ENCODE measurements around the gene ATP6V1D.

ATP6V1D gene

DNA sequence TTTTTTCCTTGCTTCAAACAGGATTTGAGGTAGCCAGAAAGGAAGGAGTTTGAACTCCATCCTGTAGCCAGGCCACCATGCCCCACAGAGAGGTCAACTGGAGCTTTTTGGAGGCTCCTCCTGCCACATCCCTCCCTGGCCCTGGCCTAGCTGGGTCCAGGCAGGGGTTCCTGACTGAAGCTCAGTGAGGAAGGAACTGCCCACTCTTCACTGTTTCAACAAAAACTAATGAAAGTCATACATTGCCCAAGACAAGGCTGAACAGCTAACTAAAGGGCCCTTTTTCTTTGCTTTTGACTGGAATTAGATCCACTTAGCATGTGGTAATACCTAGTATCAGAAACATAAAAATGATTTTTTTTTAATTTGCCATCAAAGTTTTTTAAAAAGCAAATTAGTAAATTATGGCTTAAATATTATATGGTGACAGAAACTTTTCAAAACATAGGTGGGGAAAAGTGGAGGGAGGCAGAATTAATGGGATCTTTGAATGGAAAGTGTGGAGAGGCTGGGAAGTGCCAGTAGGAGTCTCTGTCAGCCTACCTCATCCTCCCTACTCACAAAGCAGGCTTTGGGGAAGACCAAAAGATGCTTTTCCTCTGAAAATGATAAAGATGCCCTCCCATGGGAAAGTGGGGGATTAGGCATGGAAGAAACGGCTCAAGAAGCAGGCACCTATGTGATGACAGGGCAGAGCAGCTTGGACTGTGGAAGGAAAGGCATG is 30.4 kb upstream of the ATP6V1D start:
- in situ Hi-C loops (cut with HindIII; ENCODE audit: low pct_ligation_motif_present, low sequenced_read_pairs): no loop called here
- Histone ChIP-seq H3K4me3 (ENCODE audit: low read depth, low read length) (no peak overlapping the region), H3K27me3 (replicated peaks) (no peaks in the 10 kb centered on the region), H3K27ac (no peak overlapping the region), H3K36me3 (replicated peaks) (peaks cover 15% of the 10 kb centered on the region)
- TF ChIP-seq, protein P1, sequence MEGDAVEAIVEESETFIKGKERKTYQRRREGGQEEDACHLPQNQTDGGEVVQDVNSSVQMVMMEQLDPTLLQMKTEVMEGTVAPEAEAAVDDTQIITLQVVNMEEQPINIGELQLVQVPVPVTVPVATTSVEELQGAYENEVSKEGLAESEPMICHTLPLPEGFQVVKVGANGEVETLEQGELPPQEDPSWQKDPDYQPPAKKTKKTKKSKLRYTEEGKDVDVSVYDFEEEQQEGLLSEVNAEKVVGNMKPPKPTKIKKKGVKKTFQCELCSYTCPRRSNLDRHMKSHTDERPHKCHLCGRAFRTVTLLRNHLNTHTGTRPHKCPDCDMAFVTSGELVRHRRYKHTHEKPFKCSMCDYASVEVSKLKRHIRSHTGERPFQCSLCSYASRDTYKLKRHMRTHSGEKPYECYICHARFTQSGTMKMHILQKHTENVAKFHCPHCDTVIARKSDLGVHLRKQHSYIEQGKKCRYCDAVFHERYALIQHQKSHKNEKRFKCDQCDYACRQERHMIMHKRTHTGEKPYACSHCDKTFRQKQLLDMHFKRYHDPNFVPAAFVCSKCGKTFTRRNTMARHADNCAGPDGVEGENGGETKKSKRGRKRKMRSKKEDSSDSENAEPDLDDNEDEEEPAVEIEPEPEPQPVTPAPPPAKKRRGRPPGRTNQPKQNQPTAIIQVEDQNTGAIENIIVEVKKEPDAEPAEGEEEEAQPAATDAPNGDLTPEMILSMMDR (IDR thresholded peaks at IDR 0.05; ENCODE audit: low read depth, low read length, missing control alignments): no peak
- DNase-seq: no peak

DNA sequence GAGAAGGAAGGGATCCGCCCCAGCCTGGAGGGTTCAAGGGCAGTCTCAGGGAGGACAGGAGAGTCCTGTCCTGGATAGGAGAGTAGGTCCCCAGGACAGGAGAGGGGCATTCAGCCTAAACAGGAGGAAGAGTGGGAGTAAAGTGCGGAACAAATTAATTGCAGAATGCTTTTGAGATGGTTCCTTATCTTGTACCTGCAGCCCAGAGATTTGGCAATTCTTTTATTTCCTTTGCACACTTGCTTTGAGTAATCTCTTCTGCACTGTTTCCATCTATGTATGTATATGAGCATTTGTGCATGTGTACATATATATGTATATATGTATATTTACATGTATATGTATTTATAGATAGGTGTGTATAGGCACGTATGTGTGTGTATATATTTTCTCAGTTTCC is 29.7 kb upstream of the ATP6V1D start:
- Histone ChIP-seq H3K36me3 (replicated peaks) (peaks cover 21% of the 10 kb centered on the region), H3K27me3 (replicated peaks) (no peaks in the 10 kb centered on the region), H3K4me3 (ENCODE audit: low read depth, low read length) (no peak overlapping the region), H3K27ac (no peak overlapping the region)
- in situ Hi-C loops (cut with HindIII; ENCODE audit: low pct_ligation_motif_present, low sequenced_read_pairs): no loop called here
- TF ChIP-seq, protein P1 (IDR thresholded peaks at IDR 0.05; ENCODE audit: low read depth, low read length, missing control alignments): no peak
- DNase-seq: no peak

DNA sequence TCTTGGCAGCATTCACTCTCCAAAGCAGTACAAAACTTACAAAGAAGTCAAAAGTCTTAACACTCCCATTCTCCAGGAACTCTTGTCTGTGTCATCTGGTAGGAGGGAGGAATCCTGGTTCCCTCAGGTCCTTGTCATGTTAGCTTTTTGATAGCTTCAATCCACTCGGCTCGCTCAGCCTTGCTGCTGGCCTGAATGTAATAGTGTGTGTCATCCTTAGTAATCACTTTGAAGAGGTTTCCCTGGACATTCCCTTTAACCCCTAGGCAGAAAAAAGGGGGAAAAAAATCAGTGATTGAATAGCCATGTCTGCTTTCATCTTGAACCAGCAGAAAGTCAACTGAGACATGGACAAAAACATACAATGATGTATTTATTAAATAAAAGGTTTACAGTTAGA is 27.6 kb upstream of the ATP6V1D start:
- peak; percentile 34 for DNase-seq
- in situ Hi-C loops (cut with HindIII; ENCODE audit: low pct_ligation_motif_present, low sequenced_read_pairs): no loop called here
- peaks cover 35% of the 10 kb centered on the region for H3K36me3 ChIP-seq (replicated peaks)
- no peak overlapping the region for H3K27ac ChIP-seq
- no peaks in the 10 kb centered on the region for H3K27me3 ChIP-seq (replicated peaks)
- TF ChIP-seq, protein P1 (IDR thresholded peaks at IDR 0.05; ENCODE audit: low read depth, low read length, missing control alignments): no peak
- no peak overlapping the region for H3K4me3 ChIP-seq (ENCODE audit: low read depth, low read length)

DNA sequence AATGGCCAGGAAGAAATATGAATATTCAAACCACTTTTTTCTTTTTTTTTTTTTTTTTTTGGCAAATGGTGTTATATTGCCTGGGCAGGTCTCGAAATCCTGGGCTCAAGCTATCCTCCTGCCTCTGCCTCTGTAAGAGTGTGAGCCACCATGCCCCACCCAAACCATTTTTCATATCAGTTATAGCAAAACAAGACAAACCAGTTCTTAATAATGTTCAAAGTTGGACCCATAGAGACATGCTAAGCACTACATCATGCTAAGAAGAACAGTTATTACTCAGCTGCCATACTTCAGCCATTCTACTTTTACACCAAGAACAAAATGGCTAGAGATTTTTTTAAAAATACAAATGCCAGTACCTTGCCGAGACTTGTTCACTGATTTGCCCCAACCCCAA is 26.0 kb upstream of the ATP6V1D start:
- Histone ChIP-seq H3K27ac (no peak overlapping the region), H3K36me3 (replicated peaks) (peaks cover 50% of the 10 kb centered on the region), H3K4me3 (ENCODE audit: low read depth, low read length) (no peak overlapping the region), H3K27me3 (replicated peaks) (no peaks in the 10 kb centered on the region)
- TF ChIP-seq, protein P1 (IDR thresholded peaks at IDR 0.05; ENCODE audit: low read depth, low read length, missing control alignments): no peak
- in situ Hi-C loops (cut with HindIII; ENCODE audit: low pct_ligation_motif_present, low sequenced_read_pairs): no loop called here
- no peak for DNase-seq

DNA sequence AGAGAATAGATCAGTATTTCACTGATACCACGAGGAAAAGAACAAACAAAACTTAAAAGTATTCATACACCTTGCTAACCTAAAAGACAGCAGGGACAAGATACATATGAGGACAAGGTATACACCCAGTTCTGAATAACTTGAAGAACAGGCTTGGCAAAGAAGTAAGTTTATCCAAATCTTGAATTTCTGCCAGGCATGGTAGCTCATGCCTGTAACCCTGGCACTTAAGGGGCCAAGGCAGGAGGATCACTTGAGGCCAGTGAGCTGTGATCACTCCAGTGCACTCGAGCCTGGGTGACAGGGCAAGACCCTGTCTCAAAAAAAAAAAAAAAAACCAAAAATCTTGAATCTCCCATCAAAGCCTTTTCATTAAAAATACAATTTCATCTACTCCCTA is 25.5 kb upstream of the ATP6V1D start:
- Histone ChIP-seq H3K27ac (no peak overlapping the region), H3K4me3 (ENCODE audit: low read depth, low read length) (no peak overlapping the region), H3K27me3 (replicated peaks) (no peaks in the 10 kb centered on the region), H3K36me3 (replicated peaks) (peaks cover 52% of the 10 kb centered on the region)
- DNase-seq: no peak
- TF ChIP-seq, protein P1 (IDR thresholded peaks at IDR 0.05; ENCODE audit: low read depth, low read length, missing control alignments): no peak
- in situ Hi-C loops (cut with HindIII; ENCODE audit: low pct_ligation_motif_present, low sequenced_read_pairs): no loop called here

DNA sequence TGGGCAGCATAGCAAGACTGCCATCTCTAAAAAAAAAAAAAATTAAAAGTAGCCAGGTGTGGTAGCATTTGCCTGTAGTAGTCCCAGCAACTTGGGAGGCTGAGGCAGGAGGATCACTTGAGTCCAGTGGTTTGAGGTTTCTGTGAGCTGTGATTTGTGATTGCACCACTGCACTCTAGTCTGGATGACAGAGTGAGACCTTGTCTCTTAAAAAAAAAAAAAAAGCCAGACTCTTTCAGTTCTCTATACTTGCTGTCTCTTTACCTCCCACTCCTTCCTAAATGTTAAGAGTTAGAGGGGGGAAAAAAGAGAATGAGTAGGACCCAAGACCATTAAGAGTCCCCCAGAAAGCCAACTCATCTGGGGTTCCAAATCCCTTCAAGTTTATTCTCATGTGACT is 18.3 kb upstream of the ATP6V1D start:
- Histone ChIP-seq H3K27me3 (replicated peaks) (no peaks in the 10 kb centered on the region), H3K4me3 (ENCODE audit: low read depth, low read length) (no peak overlapping the region), H3K36me3 (replicated peaks) (peaks cover 76% of the 10 kb centered on the region), H3K27ac (no peak overlapping the region)
- DNase-seq: no peak
- TF ChIP-seq, protein P1 (IDR thresholded peaks at IDR 0.05; ENCODE audit: low read depth, low read length, missing control alignments): no peak
- in situ Hi-C loops (cut with HindIII; ENCODE audit: low pct_ligation_motif_present, low sequenced_read_pairs): no loop called here

Data from brain microvascular endothelial cell (primary cell).